ENCODE measurements around the gene OOSP3.
"Not testable (repeated sequence)": the region's sequence is repeated elsewhere in the genome, so short reads cannot be mapped to it uniquely, and the experiment has no call there.

Gene OOSP3, protein sequence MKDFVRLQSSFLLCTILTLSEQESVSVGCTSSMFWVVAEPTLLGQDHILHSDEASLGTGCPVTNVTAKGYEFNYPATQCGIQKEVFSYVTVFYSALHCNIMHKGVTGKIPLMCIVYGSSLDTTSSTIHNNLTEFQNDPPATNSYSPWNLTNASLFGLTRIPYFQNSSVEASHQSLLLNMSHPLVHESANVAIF

DNA sequence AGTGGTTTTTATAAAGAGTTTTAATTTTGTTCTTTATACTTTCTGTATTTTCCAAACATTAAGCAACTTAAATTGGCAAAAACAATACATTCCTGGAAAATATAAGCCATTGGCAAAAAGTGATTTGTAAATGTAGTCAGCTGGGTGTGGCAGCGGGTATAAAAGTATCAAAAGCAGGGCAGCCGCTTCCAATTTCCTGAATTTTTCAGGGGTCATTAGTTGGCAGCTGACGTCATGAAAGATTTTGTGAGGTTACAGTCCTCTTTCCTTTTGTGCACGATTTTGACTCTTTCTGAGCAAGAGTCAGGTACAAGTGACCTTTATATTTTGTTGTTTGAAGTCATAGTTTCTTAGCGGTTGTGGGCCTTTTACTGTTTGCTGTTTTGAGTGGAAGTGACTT, at the start of gene OOSP3:
TSS of gene OOSP3 (plus strand) at position 208 of the 400 bp plus-strand sequence. CDS start at position 235, 27 bp downstream.
- Histone ChIP-seq H3K27ac (ENCODE audit: low read length) (no peak within 1 kb of the TSS), H3K4me3 (ENCODE audit: low read length in 2 of 2) (no peak within 1 kb of the TSS), H3K27me3 (ENCODE audit: control insufficient read depth in 1 of 2, insufficient read depth in 2 of 2, low read length in 2 of 2) (no peaks in the 10 kb centered on the region), H3K4me1 (ENCODE audit: control insufficient read depth, insufficient read depth, low read length) (no peaks in the 10 kb centered on the region), H3K9me3 (ENCODE audit: control insufficient read depth in 2 of 2, low read length in 2 of 2) (no peaks in the 10 kb centered on the region), H3K9ac (ENCODE audit: low read length in 2 of 2) (no peak within 1 kb of the TSS), H3K36me3 (ENCODE audit: control insufficient read depth in 2 of 2, insufficient read depth in 2 of 2, low read length in 2 of 2) (no peaks in the 10 kb centered on the region)

DNA sequence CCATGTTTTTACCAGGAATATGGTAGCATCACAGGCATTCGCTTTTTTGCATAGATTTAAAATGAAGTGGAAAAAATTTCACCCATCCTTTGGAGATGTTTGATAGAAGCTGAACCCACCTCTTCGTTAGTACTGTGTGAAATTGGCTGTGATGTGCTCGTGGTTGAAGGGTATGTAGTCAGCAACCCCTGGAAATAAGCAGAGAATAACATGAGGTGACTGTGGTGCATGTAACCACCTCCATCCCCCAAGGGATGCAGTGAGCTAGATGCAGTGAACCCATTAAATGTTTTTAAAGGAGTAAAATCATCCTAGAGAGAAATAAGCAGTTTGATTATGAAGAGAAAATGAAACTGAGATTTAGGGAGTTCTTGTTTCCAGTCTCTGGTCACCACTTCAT, 49.2 kb upstream of the OOSP3 start:
- Histone ChIP-seq H3K27me3 (ENCODE audit: control insufficient read depth in 1 of 2, insufficient read depth in 2 of 2, low read length in 2 of 2) (no peaks in the 10 kb centered on the region), H3K36me3 (ENCODE audit: control insufficient read depth in 2 of 2, insufficient read depth in 2 of 2, low read length in 2 of 2) (no peaks in the 10 kb centered on the region), H3K4me1 (ENCODE audit: control insufficient read depth, insufficient read depth, low read length) (no peaks in the 10 kb centered on the region), H3K9me3 (ENCODE audit: control insufficient read depth in 2 of 2, low read length in 2 of 2) (no peaks in the 10 kb centered on the region), H3K9ac (ENCODE audit: low read length in 2 of 2) (no peak overlapping the region), H3K4me3 (ENCODE audit: low read length in 2 of 2) (no peak overlapping the region), H3K27ac (ENCODE audit: low read length) (no peak overlapping the region)

DNA sequence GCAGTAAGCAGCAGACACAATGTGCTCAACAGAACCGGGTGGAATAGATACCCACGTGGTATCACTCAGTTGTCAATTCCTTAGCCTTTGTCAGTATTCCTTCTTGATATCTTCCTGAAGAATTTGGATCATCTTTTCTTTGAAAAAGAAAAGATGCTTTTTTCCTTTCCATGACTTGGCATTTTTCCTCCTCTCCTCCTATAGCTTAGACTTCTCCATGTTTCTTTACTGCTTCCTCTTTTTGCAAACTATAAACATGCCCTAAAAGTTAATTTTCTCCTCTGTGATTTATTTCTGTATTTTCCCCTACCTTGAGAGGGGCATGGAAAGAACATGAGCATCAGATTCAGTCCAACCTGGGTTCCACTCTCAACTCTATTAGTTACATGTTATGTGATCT, 45.0 kb upstream of the OOSP3 start:
- H3K9ac ChIP-seq (ENCODE audit: low read length in 2 of 2) = no peak overlapping the region
- H3K4me3 ChIP-seq (ENCODE audit: low read length in 2 of 2) = no peak overlapping the region
- H3K36me3 ChIP-seq (ENCODE audit: control insufficient read depth in 2 of 2, insufficient read depth in 2 of 2, low read length in 2 of 2) = no peaks in the 10 kb centered on the region
- H3K9me3 ChIP-seq (ENCODE audit: control insufficient read depth in 2 of 2, low read length in 2 of 2) = no peaks in the 10 kb centered on the region
- H3K4me1 ChIP-seq (ENCODE audit: control insufficient read depth, insufficient read depth, low read length) = no peaks in the 10 kb centered on the region
- no peak overlapping the region for H3K27ac ChIP-seq (ENCODE audit: low read length)
- no peaks in the 10 kb centered on the region for H3K27me3 ChIP-seq (ENCODE audit: control insufficient read depth in 1 of 2, insufficient read depth in 2 of 2, low read length in 2 of 2)

DNA sequence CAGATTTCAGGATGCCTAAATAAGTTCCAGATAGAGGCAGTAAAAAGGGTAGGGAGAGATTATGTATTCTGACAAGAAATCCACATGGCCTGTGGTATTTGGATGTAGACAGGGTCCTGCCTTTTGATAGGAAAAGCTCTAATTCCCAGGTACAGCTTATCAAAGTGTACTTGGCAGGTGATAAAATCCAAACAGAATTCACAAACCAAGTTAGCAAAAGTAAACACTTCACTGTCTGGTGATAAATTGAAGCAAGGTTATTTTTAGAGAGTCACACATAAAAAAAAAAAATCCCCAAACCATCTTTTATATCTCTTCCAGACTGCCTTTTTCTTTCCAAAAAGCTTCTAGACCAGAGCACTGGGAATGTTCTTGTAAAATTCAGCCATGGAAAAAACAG, 39.0 kb upstream of the OOSP3 start:
- H3K27ac ChIP-seq (ENCODE audit: low read length) = no peak overlapping the region

DNA sequence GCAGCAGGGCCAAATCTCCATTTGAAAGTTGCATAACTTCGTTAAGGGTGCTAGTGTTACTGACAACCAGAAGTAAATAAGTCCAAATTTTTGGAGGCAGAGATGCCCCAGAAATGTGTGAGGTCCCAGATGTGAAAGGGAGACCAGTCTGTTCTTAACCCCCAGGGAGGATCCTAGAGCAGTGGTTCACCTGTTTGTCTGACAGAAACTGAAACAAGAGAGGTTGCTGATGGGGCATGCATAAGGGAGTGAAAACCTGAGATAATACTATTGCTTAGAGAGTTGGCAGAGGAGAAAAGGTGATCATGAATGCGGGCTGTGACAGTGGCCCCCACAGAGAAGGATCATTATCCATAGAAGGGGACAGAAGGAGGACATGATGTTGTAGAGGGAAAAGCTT, 37.1 kb upstream of the OOSP3 start:
- H3K9me3 ChIP-seq (ENCODE audit: control insufficient read depth in 2 of 2, low read length in 2 of 2) = no peaks in the 10 kb centered on the region
- no peak overlapping the region for H3K4me3 ChIP-seq (ENCODE audit: low read length in 2 of 2)
- no peak overlapping the region for H3K27ac ChIP-seq (ENCODE audit: low read length)
- no peaks in the 10 kb centered on the region for H3K4me1 ChIP-seq (ENCODE audit: control insufficient read depth, insufficient read depth, low read length)
- no peaks in the 10 kb centered on the region for H3K36me3 ChIP-seq (ENCODE audit: control insufficient read depth in 2 of 2, insufficient read depth in 2 of 2, low read length in 2 of 2)
- no peaks in the 10 kb centered on the region for H3K27me3 ChIP-seq (ENCODE audit: control insufficient read depth in 1 of 2, insufficient read depth in 2 of 2, low read length in 2 of 2)
- H3K9ac ChIP-seq (ENCODE audit: low read length in 2 of 2) = no peak overlapping the region

More for the DNA sequence above, 39.0 kb upstream of the OOSP3 start:
- Histone ChIP-seq H3K9me3 (ENCODE audit: control insufficient read depth in 2 of 2, low read length in 2 of 2) (no peaks in the 10 kb centered on the region), H3K4me3 (ENCODE audit: low read length in 2 of 2) (no peak overlapping the region), H3K4me1 (ENCODE audit: control insufficient read depth, insufficient read depth, low read length) (no peaks in the 10 kb centered on the region), H3K36me3 (ENCODE audit: control insufficient read depth in 2 of 2, insufficient read depth in 2 of 2, low read length in 2 of 2) (no peaks in the 10 kb centered on the region), H3K27me3 (ENCODE audit: control insufficient read depth in 1 of 2, insufficient read depth in 2 of 2, low read length in 2 of 2) (no peaks in the 10 kb centered on the region), H3K9ac (ENCODE audit: low read length in 2 of 2) (no peak overlapping the region)

DNA sequence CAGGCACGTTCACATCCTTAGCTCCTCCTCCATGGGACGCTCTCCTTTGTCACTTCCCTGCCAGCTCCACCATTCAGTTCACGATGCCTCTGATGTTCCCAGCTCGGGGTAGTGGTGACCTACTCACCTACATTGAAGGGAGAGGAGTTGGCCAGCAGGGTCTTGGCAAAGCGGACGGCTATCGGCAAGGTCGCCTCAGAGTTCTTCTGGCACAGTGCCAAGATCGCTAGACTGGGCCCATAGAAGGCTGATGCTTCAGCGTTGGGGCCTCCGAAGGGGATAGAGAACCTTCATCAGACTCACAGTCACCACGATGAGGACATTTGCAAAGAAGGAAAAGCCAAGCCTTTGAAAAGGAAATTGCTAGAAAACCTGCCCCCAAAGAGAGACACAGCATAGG, 36.3 kb upstream of the OOSP3 start:
- Histone ChIP-seq H3K27ac (ENCODE audit: low read length) (no peak overlapping the region), H3K4me1 (ENCODE audit: control insufficient read depth, insufficient read depth, low read length) (no peaks in the 10 kb centered on the region), H3K4me3 (ENCODE audit: low read length in 2 of 2) (no peak overlapping the region), H3K36me3 (ENCODE audit: control insufficient read depth in 2 of 2, insufficient read depth in 2 of 2, low read length in 2 of 2) (no peaks in the 10 kb centered on the region), H3K9ac (ENCODE audit: low read length in 2 of 2) (no peak overlapping the region), H3K9me3 (ENCODE audit: control insufficient read depth in 2 of 2, low read length in 2 of 2) (no peaks in the 10 kb centered on the region), H3K27me3 (ENCODE audit: control insufficient read depth in 1 of 2, insufficient read depth in 2 of 2, low read length in 2 of 2) (no peaks in the 10 kb centered on the region)

DNA sequence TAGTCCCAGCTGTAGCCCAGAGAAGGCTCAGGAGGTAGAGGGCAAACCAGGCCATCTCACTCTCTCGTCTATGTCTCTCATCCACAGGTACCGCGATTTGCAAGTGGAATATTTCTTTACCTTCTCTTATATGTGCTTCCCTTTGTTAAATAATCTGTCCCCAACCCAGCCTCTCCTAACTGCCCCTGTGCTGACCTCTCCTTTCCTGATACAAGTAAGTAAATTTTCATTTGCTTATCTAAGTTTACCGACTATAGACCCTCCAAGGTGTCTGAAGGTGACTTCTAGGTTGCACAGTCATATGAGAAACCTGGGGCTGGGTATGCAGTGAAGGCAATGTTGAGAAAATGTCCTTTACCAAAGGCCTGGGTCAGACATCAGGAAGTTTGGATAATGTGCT, 33.2 kb upstream of the OOSP3 start, which contains the start of gene CBLIF:
TSS of gene CBLIF (minus strand) at position 101 of the 400 bp plus-strand sequence. CDS start at position 55, 46 bp downstream.
- no peak within 1 kb of the TSS for H3K9ac ChIP-seq (ENCODE audit: low read length in 2 of 2)
- no peaks in the 10 kb centered on the region for H3K9me3 ChIP-seq (ENCODE audit: control insufficient read depth in 2 of 2, low read length in 2 of 2)
- no peak within 1 kb of the TSS for H3K4me3 ChIP-seq (ENCODE audit: low read length in 2 of 2)
- no peak within 1 kb of the TSS for H3K27ac ChIP-seq (ENCODE audit: low read length)
- no peaks in the 10 kb centered on the region for H3K27me3 ChIP-seq (ENCODE audit: control insufficient read depth in 1 of 2, insufficient read depth in 2 of 2, low read length in 2 of 2)
- H3K4me1 ChIP-seq (ENCODE audit: control insufficient read depth, insufficient read depth, low read length) = no peaks in the 10 kb centered on the region
- H3K36me3 ChIP-seq (ENCODE audit: control insufficient read depth in 2 of 2, insufficient read depth in 2 of 2, low read length in 2 of 2) = no peaks in the 10 kb centered on the region

DNA sequence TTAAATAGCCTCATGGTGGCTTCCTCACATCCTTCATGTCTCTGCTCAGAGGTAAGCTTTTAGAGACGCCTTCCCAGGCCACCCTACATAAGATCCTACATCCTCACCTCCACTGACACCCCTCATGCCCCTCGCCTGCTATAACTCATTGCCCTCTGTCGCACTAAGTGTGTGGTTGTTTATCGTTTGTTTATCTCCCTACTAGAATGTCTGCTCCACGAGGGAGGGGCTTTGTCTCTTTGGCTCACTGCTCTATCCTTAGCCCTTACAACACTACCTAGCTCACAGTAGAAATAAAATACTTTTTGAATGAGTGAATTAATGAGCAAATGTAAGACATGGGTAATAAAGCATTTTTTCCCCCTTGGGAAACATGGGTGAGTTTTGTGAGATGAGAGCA, 32.0 kb upstream of the OOSP3 start:
- Histone ChIP-seq H3K4me1 (ENCODE audit: control insufficient read depth, insufficient read depth, low read length) (no peaks in the 10 kb centered on the region), H3K27ac (ENCODE audit: low read length) (no peak overlapping the region), H3K9me3 (ENCODE audit: control insufficient read depth in 2 of 2, low read length in 2 of 2) (no peaks in the 10 kb centered on the region), H3K4me3 (ENCODE audit: low read length in 2 of 2) (no peak overlapping the region), H3K36me3 (ENCODE audit: control insufficient read depth in 2 of 2, insufficient read depth in 2 of 2, low read length in 2 of 2) (no peaks in the 10 kb centered on the region), H3K27me3 (ENCODE audit: control insufficient read depth in 1 of 2, insufficient read depth in 2 of 2, low read length in 2 of 2) (no peaks in the 10 kb centered on the region), H3K9ac (ENCODE audit: low read length in 2 of 2) (no peak overlapping the region)

DNA sequence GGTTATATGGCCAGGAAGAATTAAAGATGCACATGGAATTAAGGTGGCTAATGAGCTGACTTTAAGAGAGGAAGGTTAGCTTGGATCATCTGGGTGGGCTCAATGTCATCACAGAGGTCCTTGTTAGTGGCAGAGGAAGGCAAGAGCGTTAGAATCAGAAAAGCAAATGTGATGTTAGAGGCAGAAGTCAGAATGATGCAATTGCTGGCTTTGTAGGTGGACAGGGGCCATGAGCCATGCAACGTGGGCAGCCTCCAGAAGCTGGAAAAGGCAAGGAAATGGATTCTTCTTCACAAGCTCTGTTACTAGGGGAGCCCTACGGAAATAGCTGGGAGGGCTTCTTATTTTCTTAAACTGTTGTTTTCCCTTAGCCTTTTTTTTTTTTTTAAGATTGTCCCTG, 31.0 kb upstream of the OOSP3 start:
- H3K9me3 ChIP-seq (ENCODE audit: control insufficient read depth in 2 of 2, low read length in 2 of 2) = no peaks in the 10 kb centered on the region
- no peak overlapping the region for H3K9ac ChIP-seq (ENCODE audit: low read length in 2 of 2)
- H3K4me1 ChIP-seq (ENCODE audit: control insufficient read depth, insufficient read depth, low read length) = no peaks in the 10 kb centered on the region
- H3K27me3 ChIP-seq (ENCODE audit: control insufficient read depth in 1 of 2, insufficient read depth in 2 of 2, low read length in 2 of 2) = no peaks in the 10 kb centered on the region
- no peak overlapping the region for H3K27ac ChIP-seq (ENCODE audit: low read length)
- H3K4me3 ChIP-seq (ENCODE audit: low read length in 2 of 2) = no peak overlapping the region
- H3K36me3 ChIP-seq (ENCODE audit: control insufficient read depth in 2 of 2, insufficient read depth in 2 of 2, low read length in 2 of 2) = no peaks in the 10 kb centered on the region

DNA sequence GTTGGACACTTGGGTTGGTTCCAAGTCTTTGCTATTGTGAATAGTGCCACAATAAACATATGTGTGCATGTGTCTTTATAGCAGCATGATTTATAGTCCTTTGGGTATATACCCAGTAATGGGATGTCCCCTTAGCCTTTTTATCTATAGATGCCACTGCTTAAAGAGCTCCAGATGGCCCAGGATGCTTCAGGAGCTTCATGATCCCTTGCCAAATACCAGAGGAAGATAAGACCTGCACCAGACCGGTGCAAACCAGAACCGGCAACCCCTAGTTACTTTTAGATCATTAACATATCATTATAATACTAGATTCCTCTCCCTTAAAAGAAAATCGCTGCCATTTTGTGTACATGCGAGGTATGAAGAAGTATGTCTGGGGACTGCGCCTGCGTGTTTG, 30.1 kb upstream of the OOSP3 start:
- not testable (repeated sequence) for H3K4me3 ChIP-seq (ENCODE audit: low read length in 2 of 2); H3K4me1 ChIP-seq (ENCODE audit: control insufficient read depth, insufficient read depth, low read length); H3K27me3 ChIP-seq (ENCODE audit: control insufficient read depth in 1 of 2, insufficient read depth in 2 of 2, low read length in 2 of 2); H3K9ac ChIP-seq (ENCODE audit: low read length in 2 of 2); H3K36me3 ChIP-seq (ENCODE audit: control insufficient read depth in 2 of 2, insufficient read depth in 2 of 2, low read length in 2 of 2); H3K27ac ChIP-seq (ENCODE audit: low read length); H3K9me3 ChIP-seq (ENCODE audit: control insufficient read depth in 2 of 2, low read length in 2 of 2)

DNA sequence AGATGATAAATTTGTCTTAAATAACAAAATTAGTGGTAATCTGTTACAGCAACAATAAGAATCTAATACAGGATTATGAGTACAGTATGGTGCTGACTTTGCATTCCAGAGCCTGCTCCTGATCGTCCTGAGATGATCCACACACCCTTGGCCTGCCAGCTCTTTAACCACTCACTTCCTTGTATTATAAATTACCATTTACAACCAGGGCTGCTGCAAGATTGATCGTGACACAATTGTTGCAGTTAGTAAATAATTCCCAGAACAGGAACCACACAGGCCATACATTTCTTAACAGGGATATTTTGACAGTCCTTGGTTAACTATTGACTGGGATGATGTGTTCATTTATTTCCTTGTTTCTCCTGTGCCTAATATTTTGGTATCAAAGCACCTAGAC, 29.5 kb upstream of the OOSP3 start:
- no peaks in the 10 kb centered on the region for H3K36me3 ChIP-seq (ENCODE audit: control insufficient read depth in 2 of 2, insufficient read depth in 2 of 2, low read length in 2 of 2)
- no peaks in the 10 kb centered on the region for H3K9me3 ChIP-seq (ENCODE audit: control insufficient read depth in 2 of 2, low read length in 2 of 2)
- no peak overlapping the region for H3K4me3 ChIP-seq (ENCODE audit: low read length in 2 of 2)
- H3K9ac ChIP-seq (ENCODE audit: low read length in 2 of 2) = no peak overlapping the region
- H3K27me3 ChIP-seq (ENCODE audit: control insufficient read depth in 1 of 2, insufficient read depth in 2 of 2, low read length in 2 of 2) = no peaks in the 10 kb centered on the region
- H3K4me1 ChIP-seq (ENCODE audit: control insufficient read depth, insufficient read depth, low read length) = no peaks in the 10 kb centered on the region
- no peak overlapping the region for H3K27ac ChIP-seq (ENCODE audit: low read length)

Measured in stomach smooth muscle (tissue), 2 donors.